NCI-H2081 treated with DMSO at 0.1 percent for 48 hours (cell line): ENCODE results near the gene CTTNBP2.

Experiments used
- DNase-seq: peaks from one replicate; lab custom pipeline; 2025; lab: John Stamatoyannopoulos, UW

The CTTNBP2 gene

GRCh38 chr7:117870448-117871130 is 2.7 kb downstream of the CTTNBP2 start:
- DNase-seq = no peak

- DNase-seq = no peak
Observed at GRCh38 chr7:117869374-117869773, 3.9 kb downstream of the CTTNBP2 start.

- DNase-seq = no peak
Observed at GRCh38 chr7:117863618-117864017, 9.6 kb downstream of the CTTNBP2 start.

- no peak for DNase-seq
Observed at GRCh38 chr7:117862378-117862777, 10.9 kb downstream of the CTTNBP2 start.

- no peak for DNase-seq
Observed at GRCh38 chr7:117859246-117859812, 13.9 kb downstream of the CTTNBP2 start.

GRCh38 chr7:117858712-117859111 is 14.5 kb downstream of the CTTNBP2 start:
- DNase-seq = no peak

GRCh38 chr7:117857718-117858117 is 15.5 kb downstream of the CTTNBP2 start:
- no peak for DNase-seq

GRCh38 chr7:117856196-117856595 is 17.0 kb downstream of the CTTNBP2 start:
- DNase-seq = no peak

- DNase-seq = no peak
Observed at GRCh38 chr7:117854186-117854585, 19.1 kb downstream of the CTTNBP2 start.

GRCh38 chr7:117848941-117849340 is 24.3 kb downstream of the CTTNBP2 start:
- no peak for DNase-seq

GRCh38 chr7:117844678-117845077 is 28.6 kb downstream of the CTTNBP2 start:
- no peak for DNase-seq

GRCh38 chr7:117841611-117842010 is 31.6 kb downstream of the CTTNBP2 start:
- DNase-seq = no peak

GRCh38 chr7:117841011-117841410 is 32.2 kb downstream of the CTTNBP2 start:
- DNase-seq = no peak

- no peak for DNase-seq
Observed at GRCh38 chr7:117839507-117839906, 33.7 kb downstream of the CTTNBP2 start.

GRCh38 chr7:117837841-117838240 is 35.4 kb downstream of the CTTNBP2 start:
- no peak for DNase-seq

GRCh38 chr7:117835016-117835664 is 38.1 kb downstream of the CTTNBP2 start:
- DNase-seq = peak; percentile 18

- DNase-seq = no peak
Observed at GRCh38 chr7:117830422-117830954, 42.8 kb downstream of the CTTNBP2 start.

- DNase-seq = no peak
Observed at GRCh38 chr7:117829450-117830117, 43.7 kb downstream of the CTTNBP2 start.

GRCh38 chr7:117828825-117829224 is 44.4 kb downstream of the CTTNBP2 start:
- no peak for DNase-seq

GRCh38 chr7:117827862-117828261 is 45.4 kb downstream of the CTTNBP2 start:
- DNase-seq = no peak

- DNase-seq = no peak
Observed at GRCh38 chr7:117825132-117825531, 48.1 kb downstream of the CTTNBP2 start.

- no peak for DNase-seq
Observed at GRCh38 chr7:117824592-117824991, 48.6 kb downstream of the CTTNBP2 start.

GRCh38 chr7:117819558-117819957 is 53.7 kb downstream of the CTTNBP2 start:
- no peak for DNase-seq
